Urothelium cell line (cell line): ENCODE results near the gene PTPN12.
A peak's percentile ranks its signal among the peaks of the same experiment; 100 is the strongest.
"Not testable (repeated sequence)": the region's sequence is repeated elsewhere in the genome, so short reads cannot be mapped to it uniquely, and the experiment has no call there.

Experiments used
- DNase-seq: peaks from one replicate; pipeline ENCODE4 v3.0.0; 2011; ENCODE audit warnings: low spot score, mixed read lengths
- FAIRE-seq: peaks from 2 replicates; lab custom pipeline; 2011; peaks lifted over from hg19 to GRCh38; lab: Jason Lieb, UNC

Gene PTPN12

DNA sequence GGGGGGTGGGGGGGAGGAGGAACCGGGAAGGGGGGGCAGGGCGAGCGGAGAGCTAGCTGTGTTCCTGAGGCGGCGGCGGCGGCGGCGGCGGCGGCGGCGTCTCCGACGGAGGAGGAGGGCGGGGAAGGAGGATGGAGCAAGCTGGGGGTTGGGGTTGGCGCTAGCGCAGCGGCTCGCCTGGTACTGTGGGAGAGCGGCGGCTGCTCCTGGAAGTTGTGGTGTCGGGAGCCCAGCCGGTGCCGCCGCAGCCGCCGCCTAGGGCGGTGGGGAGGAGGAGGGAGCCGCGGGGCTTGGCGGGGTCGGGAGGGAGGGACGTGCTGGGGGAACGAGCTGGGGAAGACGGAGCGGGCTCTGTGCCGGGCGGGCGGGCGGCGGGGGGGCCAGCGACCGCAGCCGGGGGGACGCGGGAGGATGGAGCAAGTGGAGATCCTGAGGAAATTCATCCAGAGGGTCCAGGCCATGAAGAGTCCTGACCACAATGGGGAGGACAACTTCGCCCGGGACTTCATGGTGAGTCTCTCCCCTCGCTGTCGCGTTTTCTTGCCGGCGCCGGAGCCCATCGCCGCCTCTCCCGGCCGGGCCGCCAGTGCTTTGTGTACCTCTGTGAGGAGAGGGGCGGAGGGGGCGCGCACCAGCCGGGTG lies at the start of gene PTPN12:
Gene PTPN12 (plus strand): TSS at position 160 of the 642 bp plus-strand sequence. CDS start 252 bp downstream, at position 412.
- no peak for DNase-seq
- no peak for FAIRE-seq

- FAIRE-seq (no peak), DNase-seq (no peak)
These were observed 48.1 kb upstream of the PTPN12 start for GRCh38 chr7:77488986-77489385.

- no peak for DNase-seq
- FAIRE-seq = no peak
These were observed 40.0 kb upstream of the PTPN12 start for GRCh38 chr7:77497079-77497478.

GRCh38 chr7:77498659-77499379 lies 38.3 kb upstream of the PTPN12 start:
- DNase-seq (no peak), FAIRE-seq (peak; percentile 58)

DNA sequence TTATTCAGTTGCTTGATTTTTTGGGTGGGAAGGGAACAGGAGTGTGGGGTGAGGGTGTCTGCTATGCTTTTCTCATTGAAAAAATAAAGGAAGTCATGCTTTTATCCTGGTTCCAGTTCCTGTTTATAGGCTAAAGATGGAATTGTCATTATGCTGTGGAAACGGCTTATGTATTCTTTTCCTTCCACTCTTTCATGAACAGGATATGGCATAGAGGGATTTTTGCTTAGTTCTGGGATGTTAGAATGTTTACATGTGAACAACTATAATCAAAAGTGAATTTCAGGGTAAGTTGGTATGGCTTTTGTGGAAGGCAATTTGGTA lies 35.9 kb upstream of the PTPN12 start:
- FAIRE-seq = no peak

GRCh38 chr7:77504951-77505350 lies 32.1 kb upstream of the PTPN12 start:
- FAIRE-seq = no peak
- no peak for DNase-seq

More for the DNA sequence above, 35.9 kb upstream of the PTPN12 start:
- no peak for DNase-seq

DNA sequence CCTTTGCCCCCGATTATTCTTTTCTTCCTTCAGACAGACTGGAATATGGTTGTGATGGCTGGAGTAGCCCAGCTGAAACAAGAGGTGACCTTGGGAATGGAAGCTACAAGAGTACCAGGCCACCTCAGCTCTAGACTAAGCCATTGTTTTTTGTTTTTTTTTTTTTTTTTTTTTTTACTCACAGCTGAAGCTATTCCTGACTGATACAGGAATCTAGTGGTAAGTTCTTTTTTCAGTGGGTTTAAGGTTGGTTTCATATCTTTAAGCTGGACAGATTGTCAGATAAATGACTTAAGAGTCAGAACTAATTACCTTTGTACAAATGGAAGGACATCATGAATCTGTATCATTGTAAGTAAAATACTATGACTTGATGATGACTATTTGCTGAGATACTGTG lies 30.2 kb upstream of the PTPN12 start:
- DNase-seq (no peak), FAIRE-seq (no peak)

DNA sequence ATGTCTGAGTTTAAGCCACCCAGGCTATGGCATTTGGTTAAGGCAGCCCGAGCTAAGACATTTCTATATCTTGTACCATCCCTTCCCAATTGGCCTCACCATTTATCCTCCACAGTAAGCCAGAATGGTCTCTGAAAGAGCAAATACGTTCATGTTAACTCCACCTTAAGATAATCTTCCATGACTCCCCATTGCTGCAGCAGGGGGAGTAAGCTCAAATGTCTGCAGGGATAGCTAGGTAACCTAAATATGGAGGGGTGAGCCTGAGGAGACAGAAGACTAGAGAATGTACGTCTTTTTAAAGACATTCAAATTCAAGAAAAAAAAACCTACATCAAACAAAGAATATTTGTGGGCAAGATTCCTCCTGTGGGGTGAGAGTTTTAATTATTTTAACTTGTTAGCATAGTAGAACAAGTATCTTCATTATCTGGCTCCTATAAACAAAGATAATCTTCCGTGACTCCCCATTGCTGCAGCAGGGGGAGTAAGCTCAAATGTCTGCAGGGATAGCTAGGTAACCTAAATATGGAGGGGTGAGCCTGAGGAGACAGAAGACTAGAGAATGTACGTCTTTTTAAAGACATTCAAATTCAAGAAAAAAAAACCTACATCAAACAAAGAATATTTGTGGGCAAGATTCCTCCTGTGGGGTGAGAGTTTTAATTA lies 24.0 kb upstream of the PTPN12 start:
- not testable (repeated sequence) for DNase-seq, FAIRE-seq

DNA sequence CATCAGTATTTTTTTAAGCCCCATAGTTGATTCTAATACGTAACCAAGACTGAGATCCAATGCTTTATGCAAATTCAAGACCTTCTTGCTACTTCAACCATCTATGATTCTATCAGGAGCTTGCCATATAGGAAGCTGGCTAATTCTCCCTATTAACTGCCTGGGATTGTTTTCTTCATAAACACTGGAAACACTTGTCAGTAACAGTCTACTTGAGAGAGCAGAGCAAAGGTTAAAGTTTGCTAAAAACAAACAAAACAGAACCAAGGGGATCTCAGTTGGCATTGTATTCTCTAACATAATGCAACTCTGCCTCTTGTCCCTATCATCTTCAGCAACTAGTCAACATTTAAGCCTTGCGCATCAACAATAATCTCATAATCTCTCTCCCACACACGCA lies 21.0 kb upstream of the PTPN12 start:
- FAIRE-seq (no peak), DNase-seq (no peak)

GRCh38 chr7:77520261-77520660 lies 16.8 kb upstream of the PTPN12 start:
- DNase-seq (no peak), FAIRE-seq (no peak)

- not testable (repeated sequence) for FAIRE-seq, DNase-seq
These were observed 15.6 kb upstream of the PTPN12 start for GRCh38 chr7:77521537-77521936.

- no peak for DNase-seq
- FAIRE-seq = no peak
These were observed 12.4 kb upstream of the PTPN12 start for GRCh38 chr7:77524731-77525130.

- FAIRE-seq (no peak), DNase-seq (no peak)
These were observed 11.9 kb upstream of the PTPN12 start for GRCh38 chr7:77525231-77525630.

- FAIRE-seq (no peak), DNase-seq (no peak)
These were observed 8.7 kb upstream of the PTPN12 start for GRCh38 chr7:77528368-77528767.

DNA sequence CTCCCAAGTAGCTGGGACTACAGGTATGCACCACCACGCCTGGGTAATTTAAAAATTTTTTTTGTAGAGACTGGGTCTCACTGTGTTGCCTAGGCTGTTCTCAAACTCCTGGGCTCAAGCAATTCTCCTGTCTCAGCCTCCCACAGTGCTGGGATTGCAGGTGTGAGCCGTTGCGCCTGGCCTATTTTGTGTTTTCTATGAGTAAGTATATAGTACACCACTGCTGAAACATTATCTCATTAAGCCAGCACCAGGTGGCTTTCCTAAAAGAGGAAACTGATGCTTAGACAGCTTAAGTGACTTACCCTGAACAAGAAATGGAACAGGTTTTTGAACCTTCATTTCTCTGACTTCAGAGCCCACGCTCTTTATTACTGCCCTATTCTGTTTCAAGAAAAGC lies 7.8 kb upstream of the PTPN12 start:
- DNase-seq (no peak), FAIRE-seq (no peak)

DNA sequence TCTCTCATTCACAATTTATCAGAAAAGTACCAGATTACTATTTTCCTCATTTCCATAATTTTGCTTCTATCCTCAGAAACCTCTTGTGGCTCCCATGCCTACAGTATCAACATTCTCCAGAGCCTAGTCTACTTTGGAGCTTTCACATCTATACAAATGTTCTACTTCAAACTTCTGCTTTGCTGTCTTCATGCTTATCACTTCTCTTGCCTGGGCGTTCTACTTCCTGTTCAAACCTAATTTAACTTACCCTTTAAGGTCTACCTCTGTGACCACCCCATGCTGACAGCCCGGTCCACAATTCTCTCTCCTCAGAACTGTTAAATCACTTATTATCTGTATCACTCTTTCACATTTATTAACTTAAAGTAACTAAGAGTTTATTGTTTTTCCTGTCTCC lies 6.1 kb upstream of the PTPN12 start:
- no peak for DNase-seq
- FAIRE-seq = no peak

DNA sequence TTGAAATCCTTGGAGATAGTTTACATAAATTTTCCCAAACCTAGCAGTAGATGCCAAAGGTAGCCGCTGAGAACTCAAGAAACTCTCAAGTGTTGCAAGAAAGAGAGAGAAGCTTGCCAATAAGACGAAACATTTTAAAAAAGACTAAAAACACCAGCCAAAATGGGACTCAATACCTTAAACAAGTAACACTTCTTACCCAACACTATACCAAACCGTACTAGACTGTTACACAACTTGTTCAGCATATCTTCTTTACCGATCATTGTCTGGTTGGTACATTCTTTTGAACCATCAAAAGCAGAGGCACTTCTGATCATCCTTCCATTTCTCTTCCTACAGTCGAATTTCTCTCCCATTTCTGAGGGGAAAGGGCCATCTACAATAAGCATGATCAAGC lies 4.8 kb upstream of the PTPN12 start:
- no peak for DNase-seq
- FAIRE-seq = no peak

DNA sequence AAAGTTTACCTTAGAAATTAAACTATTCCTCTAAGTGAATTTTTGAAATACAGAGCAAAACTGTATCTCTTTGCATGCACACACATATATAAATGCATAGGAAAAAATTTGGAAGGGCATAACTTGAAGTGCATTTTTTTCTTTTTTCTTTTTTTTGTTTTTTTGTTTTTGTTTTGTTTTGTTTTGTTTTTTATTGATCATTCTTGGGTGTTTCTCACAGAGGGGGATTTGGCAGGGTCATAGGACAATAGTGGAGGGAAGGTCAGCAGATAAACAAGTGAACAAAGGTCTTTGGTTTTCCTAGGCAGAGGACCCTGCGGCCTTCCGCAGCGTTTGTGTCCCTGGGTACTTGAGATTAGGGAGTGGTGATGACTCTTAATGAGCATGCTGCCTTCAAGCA lies 4.4 kb upstream of the PTPN12 start:
- not testable (repeated sequence) for FAIRE-seq, DNase-seq

DNA sequence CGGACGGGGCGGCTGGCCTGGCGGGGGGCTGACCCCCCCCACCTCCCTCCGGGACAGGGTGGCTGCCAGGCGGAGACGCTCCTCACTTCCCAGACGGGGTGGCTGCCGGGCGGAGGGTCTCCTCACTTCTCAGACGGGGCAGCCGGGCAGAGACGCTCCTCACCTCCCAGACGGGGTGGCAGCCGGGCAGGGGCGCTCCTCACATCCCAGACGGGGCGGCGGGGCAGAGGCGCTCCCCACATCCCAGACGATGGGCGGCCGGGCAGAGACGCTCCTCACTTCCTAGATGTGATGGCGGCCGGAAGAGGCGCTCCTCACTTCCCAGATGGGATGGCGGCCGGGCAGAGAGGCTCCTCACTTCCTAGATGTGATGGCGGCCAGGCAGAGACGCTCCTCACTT lies 3.0 kb upstream of the PTPN12 start:
- not testable (repeated sequence) for FAIRE-seq, DNase-seq

DNA sequence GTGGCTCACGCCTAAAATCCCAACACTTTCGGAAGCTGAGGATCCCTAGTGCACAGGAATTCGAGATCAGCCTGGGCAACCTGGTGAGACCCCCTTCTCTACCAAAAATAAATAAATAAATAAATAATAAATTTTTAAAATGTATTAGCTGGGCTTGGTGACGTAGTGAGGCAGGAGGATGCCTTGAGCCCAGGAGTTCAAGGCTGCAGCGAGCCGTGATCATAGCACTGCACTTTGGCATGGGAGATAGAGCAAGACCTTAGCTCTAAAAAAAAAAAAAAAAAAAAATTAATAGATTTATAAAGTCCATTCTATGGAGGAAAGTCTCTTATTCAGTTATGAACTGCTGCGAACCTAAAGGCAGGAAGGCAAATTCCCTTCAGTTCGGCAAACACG lies 1.1 kb upstream of the PTPN12 start:
- FAIRE-seq (no peak), DNase-seq (no peak)

DNA sequence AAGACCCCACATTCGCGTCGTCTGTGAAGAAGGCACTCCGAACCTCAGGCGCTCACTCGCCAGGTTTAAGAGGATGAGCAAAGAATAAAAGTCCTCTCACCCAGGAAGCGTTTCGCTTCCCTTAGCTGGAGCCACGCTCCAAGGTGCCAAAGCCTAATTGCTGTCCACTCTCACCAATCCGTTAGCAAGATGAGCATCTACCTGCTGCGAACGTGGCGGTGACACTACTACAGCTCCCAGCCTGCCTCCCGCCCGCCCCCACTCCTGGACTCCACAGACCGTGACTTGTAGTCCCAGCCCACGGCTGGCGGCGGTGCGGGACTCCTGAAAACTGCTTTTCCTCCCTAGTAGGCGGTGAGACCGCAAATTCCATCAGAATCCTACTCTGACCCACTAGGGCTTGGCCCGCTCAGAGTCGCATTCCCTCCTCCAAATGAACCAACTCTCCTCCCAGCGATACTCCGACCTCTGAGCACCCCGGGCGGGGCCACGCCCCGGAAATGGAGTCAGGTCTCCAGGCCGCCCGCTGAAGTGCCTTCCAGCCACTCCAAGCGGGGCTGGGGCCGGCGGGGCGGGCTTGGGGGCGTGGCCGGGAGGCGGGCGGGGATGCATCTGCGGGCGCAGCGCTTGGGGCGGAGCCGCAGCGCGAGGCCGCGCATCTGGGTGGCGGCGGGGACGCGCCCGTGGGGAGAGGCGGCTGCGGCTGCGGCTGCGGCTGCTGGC lies 521 bp upstream of the PTPN12 start:
- peak; percentile 75 for FAIRE-seq
- DNase-seq = peak; percentile 100
